ENCODE data around the gene LUC7L. TPM values are rescaled to one million over a fixed set of nuclear protein-coding genes. Genes with fewer than 3 reads are reported as not detected.
"Not testable (repeated sequence)": the region's sequence is repeated elsewhere in the genome, so short reads cannot be mapped to it uniquely, and the experiment has no call there.

Gene LUC7L
- total RNA-seq, 2 donors from 2014 or later: 101 to 171 TPM

DNA sequence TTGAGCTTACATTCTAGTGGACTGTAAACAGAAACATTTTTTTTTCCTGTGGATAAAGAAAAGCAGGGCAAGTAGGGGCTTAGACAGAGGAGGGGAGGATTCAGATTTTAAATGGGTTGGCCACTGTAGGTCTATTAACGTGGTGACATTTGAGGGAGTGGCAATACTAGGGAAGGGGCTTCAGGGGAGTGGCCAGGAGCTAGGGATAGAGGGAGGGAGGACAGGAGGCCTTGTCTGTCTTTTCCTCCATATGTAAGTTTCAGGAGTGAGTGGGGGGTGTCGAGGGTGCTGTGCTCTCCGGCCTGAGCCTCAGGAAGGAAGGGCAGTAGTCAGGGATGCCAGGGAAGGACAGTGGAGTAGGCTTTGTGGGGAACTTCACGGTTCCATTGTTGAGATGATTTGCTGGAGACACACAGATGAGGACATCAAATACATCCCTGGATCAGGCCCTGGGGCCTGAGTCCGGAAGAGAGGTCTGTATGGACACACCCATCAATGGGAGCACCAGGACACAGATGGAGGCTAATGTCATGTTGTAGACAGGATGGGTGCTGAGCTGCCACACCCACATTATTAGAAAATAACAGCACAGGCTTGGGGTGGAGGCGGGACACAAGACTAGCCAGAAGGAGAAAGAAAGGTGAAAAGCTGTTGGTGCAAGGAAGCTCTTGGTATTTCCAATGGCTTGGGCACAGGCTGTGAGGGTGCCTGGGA is 70.0 kb downstream of the LUC7L start:
- H3K27me3 ChIP-seq (replicated peaks; ENCODE audit: insufficient read depth): peaks cover 4% of the 10 kb centered on the region
- peaks cover 2 to 6% of the 10 kb centered on the region in 2 donors for H3K4me1 ChIP-seq (ENCODE audit: control insufficient read depth in 1 of 2, low read depth in 2 of 2)
- H3K9me3 ChIP-seq: no peaks in the 10 kb centered on the region
- H3K27ac ChIP-seq: no peak overlapping the region
- H3K4me3 ChIP-seq: no peak overlapping the region
- H3K36me3 ChIP-seq: no peaks in the 10 kb centered on the region
- DNase-seq (ENCODE audit: low spot score) (no peak), ATAC-seq (ENCODE audit: insufficient number of reproducible peaks, low FRiP score, low read depth) (no peak)
- TF ChIP-seq, protein P1, sequence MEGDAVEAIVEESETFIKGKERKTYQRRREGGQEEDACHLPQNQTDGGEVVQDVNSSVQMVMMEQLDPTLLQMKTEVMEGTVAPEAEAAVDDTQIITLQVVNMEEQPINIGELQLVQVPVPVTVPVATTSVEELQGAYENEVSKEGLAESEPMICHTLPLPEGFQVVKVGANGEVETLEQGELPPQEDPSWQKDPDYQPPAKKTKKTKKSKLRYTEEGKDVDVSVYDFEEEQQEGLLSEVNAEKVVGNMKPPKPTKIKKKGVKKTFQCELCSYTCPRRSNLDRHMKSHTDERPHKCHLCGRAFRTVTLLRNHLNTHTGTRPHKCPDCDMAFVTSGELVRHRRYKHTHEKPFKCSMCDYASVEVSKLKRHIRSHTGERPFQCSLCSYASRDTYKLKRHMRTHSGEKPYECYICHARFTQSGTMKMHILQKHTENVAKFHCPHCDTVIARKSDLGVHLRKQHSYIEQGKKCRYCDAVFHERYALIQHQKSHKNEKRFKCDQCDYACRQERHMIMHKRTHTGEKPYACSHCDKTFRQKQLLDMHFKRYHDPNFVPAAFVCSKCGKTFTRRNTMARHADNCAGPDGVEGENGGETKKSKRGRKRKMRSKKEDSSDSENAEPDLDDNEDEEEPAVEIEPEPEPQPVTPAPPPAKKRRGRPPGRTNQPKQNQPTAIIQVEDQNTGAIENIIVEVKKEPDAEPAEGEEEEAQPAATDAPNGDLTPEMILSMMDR (IDR thresholded peaks at IDR 0.05): no peak

DNA sequence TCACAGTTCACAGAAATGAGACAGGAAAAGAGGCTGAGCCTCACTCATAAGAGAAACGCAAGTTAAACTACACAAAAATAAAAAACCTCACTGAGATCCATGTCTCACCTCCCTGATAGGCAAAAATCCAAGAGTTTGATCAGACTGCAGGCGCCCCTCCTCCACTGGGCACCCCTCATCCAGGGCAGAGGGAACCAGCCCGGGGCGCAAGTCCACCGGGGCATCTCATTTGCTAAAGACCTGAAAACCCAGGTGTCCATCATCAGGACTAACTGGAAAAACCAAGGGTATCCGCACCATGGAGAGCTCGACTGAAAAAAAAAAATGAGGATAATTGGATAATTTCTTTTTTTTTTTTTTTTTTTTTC is 74.2 kb downstream of the LUC7L start:
- DNase-seq (ENCODE audit: low spot score) (no peak), ATAC-seq (ENCODE audit: insufficient number of reproducible peaks, low FRiP score, low read depth) (no peak)
- no peak overlapping the region for H3K27ac ChIP-seq
- TF ChIP-seq, protein P1 (IDR thresholded peaks at IDR 0.05): no peak
- peak overlapping the region; percentile 70 for H3K4me3 ChIP-seq
- H3K9me3 ChIP-seq: no peaks in the 10 kb centered on the region
- peaks cover 3 to 7% of the 10 kb centered on the region in 2 donors for H3K4me1 ChIP-seq (ENCODE audit: control insufficient read depth in 1 of 2, low read depth in 2 of 2)
- H3K27me3 ChIP-seq (replicated peaks; ENCODE audit: insufficient read depth): peaks cover 4% of the 10 kb centered on the region
- H3K36me3 ChIP-seq: no peaks in the 10 kb centered on the region

DNA sequence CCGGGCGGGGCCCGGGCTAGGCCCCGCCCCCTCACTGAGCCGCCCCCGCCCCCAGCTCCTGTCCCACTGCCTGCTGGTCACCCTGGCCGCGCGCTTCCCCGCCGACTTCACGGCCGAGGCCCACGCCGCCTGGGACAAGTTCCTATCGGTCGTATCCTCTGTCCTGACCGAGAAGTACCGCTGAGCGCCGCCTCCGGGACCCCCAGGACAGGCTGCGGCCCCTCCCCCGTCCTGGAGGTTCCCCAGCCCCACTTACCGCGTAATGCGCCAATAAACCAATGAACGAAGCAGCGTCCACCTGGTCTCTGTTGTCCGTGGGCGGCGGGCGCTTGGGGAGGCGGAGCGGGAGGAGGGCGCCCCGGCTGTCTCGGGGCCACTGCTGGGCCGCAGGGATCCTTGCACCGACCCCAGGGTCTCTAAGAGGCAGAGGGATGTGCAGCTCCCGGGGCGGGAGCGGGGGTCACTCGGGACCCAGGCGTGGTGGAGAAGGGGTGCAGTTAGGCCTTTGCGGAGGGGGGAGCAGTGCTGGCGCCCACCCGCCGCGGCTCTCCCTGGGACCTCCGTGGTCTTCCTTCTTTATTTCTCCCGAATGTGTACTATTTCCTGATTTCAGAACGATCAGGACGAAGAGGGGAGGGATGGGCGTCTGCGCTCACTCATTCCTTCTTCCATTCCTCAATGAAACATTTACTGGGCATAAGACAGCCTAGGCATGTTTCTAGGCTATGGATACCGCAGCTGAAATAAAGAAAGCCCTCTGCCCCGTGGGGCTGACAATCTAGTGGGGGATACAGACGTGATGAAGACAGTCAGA is 74.8 kb downstream of the LUC7L start:
- Histone ChIP-seq H3K27me3 (replicated peaks; ENCODE audit: insufficient read depth) (peaks cover 4% of the 10 kb centered on the region), H3K27ac (no peak overlapping the region), H3K9me3 (no peaks in the 10 kb centered on the region), H3K4me1 (ENCODE audit: control insufficient read depth in 1 of 2, low read depth in 2 of 2) (peaks cover 3 to 7% of the 10 kb centered on the region in 2 donors), H3K36me3 (no peaks in the 10 kb centered on the region), H3K4me3 (peak overlapping the region; percentile 70)
- no peak for ATAC-seq (ENCODE audit: insufficient number of reproducible peaks, low FRiP score, low read depth)
- no peak for DNase-seq (ENCODE audit: low spot score)
- TF ChIP-seq, protein P1 (IDR thresholded peaks at IDR 0.05): no peak

DNA sequence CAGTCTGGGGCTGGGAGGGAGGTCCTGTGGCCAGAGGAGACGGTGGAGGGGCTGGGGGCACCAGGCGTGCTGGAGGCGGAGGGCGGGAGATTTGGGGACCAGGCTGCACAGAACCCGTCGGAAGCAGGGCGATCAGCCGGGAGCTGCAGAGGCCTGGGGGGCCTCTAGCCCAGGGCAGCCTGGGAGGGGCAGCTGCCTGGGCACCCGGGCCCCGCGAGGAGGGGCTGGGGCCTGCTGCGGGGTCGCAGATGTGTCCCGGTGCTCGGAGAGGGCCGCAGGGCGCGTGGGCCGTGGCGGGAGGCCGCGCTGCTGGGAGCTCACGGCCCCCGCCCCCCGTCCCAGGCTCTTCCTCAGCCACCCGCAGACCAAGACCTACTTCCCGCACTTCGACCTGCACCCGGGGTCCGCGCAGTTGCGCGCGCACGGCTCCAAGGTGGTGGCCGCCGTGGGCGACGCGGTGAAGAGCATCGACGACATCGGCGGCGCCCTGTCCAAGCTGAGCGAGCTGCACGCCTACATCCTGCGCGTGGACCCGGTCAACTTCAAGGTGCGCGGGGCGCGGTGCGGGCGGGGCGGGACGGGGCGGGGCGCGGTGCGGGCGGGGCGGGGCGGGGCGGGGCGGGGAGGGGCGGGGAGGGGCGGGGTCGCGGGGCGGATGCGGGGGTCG is 75.6 kb downstream of the LUC7L start:
- H3K36me3 ChIP-seq; H3K27me3 ChIP-seq (replicated peaks; ENCODE audit: insufficient read depth); H3K27ac ChIP-seq; H3K4me3 ChIP-seq; DNase-seq (ENCODE audit: low spot score); H3K4me1 ChIP-seq (ENCODE audit: control insufficient read depth in 1 of 2, low read depth in 2 of 2); ATAC-seq (ENCODE audit: insufficient number of reproducible peaks, low FRiP score, low read depth); H3K9me3 ChIP-seq: not testable (repeated sequence)

DNA sequence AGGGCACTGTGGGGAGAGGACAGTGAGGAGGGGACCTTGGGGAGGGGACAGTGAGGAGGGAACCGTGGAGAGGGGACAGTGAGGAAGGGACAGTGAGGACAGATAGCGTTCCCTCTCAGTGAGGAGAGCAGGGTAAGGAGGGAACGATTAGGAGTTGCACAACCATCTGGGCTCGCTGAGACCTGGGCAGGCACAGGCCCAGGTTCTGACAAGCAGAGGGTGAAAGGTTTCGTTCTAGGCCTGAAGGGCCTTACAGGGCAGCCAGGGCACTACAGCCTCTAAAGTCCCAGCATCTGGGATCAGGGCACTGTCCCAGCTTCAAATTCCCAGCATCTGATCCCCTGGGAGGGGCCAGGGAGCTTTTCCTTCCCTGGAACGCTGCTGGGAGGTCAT is 76.1 kb downstream of the LUC7L start:
- not testable (repeated sequence) for H3K27ac ChIP-seq; H3K36me3 ChIP-seq; DNase-seq (ENCODE audit: low spot score); H3K4me1 ChIP-seq (ENCODE audit: control insufficient read depth in 1 of 2, low read depth in 2 of 2); H3K9me3 ChIP-seq; ATAC-seq (ENCODE audit: insufficient number of reproducible peaks, low FRiP score, low read depth); H3K27me3 ChIP-seq (replicated peaks; ENCODE audit: insufficient read depth); H3K4me3 ChIP-seq

All from thoracic aorta (tissue), 2 donors.